Omental fat pad (tissue), 4 donors: Measurements from ENCODE around the gene TCAIM. TPM values are rescaled to one million over a fixed set of nuclear protein-coding genes. Genes with fewer than 3 reads are reported as not detected.

Experiments used
- ATAC-seq: fragments of 150-250 bp; one replicate; pipeline ENCODE4 v1.9.1; 2016; ENCODE audit warnings: mild to moderate bottlenecking, moderate library complexity; ENCODE audit not compliant: low FRiP score
- DNase-seq: peaks from one replicate; pipeline ENCODE4 v3.0.0-alpha.2; 2019; ENCODE audit warnings: low spot score
- total RNA-seq, 4 donors: library from RNA; depleted of rRNA; stranded (reverse); fragments of >200 nt; gene quantifications; one replicate each; pipeline ENCODE4 v1.1.0, GENCODE V29; 2016
- TF ChIP-seq, protein P1 (sequence below), 3 donors: fragments of 450-650 bp; IDR thresholded peaks; one replicate each; pipeline ENCODE4 v1.5.1; 2016 to 2017; ENCODE audit warnings: antibody characterized with exemption in 3 of 3, mild to moderate bottlenecking in 3 of 3, moderate library complexity in 2 of 3

TCAIM gene
- total RNA-seq, 4 donors from 2014 or later: 16.2 to 28.7 (median 22.1) TPM

DNA sequence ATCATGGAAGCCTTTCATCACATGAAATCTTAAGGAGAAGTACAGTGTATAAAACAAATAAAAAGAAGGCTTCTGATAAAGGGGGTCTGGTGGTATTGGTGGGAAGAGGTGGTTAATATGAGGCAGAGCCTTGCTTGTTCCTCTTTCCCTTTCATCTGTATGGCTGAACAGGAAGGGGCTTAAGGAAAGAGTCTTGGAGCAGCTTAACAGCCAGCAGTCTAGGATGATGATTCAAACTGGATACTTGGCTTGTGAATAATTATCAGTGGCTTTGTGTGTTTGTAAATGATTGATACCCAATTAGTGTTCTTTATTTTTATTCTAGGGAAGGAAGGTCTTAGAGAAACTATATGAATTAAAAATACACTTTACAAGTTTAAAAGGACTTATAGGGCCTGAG lies 29.1 kb upstream of the TCAIM start:
- DNase-seq (no peak), ATAC-seq (no peak)
- TF ChIP-seq, protein P1, sequence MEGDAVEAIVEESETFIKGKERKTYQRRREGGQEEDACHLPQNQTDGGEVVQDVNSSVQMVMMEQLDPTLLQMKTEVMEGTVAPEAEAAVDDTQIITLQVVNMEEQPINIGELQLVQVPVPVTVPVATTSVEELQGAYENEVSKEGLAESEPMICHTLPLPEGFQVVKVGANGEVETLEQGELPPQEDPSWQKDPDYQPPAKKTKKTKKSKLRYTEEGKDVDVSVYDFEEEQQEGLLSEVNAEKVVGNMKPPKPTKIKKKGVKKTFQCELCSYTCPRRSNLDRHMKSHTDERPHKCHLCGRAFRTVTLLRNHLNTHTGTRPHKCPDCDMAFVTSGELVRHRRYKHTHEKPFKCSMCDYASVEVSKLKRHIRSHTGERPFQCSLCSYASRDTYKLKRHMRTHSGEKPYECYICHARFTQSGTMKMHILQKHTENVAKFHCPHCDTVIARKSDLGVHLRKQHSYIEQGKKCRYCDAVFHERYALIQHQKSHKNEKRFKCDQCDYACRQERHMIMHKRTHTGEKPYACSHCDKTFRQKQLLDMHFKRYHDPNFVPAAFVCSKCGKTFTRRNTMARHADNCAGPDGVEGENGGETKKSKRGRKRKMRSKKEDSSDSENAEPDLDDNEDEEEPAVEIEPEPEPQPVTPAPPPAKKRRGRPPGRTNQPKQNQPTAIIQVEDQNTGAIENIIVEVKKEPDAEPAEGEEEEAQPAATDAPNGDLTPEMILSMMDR (IDR thresholded peaks at IDR 0.05): no peak

DNA sequence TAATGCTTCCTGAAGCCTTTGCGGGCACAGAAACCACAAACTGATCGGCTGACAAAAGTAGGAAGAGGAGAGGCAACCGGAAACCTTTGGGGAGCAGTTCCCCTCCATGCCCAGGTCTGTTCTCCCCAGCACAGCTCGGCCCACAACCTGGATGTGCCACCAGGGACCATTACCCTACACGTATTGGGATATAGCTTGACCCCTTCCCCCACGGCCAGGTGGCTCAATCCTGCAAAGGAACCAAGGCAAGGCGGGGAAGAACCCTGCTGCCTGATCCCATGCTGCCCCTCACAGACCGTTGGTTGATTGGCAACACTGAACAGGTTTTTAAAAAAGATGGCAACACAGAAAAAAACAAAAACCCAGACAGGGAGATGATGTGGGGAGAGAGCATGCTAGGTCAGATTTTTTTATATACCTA lies 19.7 kb upstream of the TCAIM start:
- TF ChIP-seq, protein P1 (IDR thresholded peaks at IDR 0.05): no peak
- DNase-seq: no peak
- ATAC-seq: no peak

DNA sequence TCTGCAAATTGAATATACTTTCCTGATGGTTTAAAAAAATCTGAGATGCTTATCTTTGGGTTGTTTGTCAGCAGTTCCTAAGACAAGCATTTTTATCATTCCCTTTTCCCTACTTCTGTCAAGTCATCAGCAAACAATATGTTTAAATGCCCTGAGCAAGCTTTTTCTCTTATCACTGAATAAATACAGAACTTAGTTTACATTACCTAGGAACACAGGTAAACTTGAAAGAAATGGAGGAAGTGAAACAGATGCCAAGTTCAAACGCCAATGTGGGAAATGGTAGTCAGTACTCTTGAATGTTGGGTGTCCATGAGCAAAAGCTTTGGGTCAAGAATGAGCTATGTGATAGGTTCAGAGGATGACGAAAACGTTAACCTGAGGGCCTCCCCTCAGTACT lies 17.2 kb upstream of the TCAIM start:
- ATAC-seq: no peak
- DNase-seq: no peak
- TF ChIP-seq, protein P1 (IDR thresholded peaks at IDR 0.05): no peak

DNA sequence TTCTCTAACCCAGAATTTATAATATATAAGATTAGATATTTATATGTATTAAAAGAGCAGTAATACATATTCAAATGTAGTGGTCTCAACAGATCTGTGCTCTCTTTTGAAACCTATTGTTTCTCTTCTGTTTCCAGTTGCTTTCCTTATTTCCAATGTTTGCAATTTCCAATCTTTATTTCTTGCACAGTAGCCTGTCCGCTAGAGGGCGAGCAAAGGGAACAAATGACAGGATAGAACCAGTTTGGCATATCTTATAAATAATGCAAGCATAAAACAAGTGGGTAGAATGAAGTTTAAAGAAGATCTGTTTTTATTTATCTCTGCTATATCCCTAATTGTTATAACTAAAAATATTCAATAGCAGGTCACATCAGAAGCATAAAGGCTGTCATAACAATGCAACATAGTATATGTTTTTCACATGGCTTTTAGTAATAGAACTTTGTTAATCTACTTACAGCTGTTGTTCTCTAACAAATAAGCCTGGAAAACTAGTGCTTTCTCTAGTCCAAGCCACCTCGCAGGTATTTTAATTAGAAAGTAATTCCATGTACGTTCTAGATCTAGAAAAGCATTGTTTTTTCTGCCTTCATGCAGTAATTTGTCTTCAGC lies 15.1 kb upstream of the TCAIM start:
- TF ChIP-seq, protein P1 (IDR thresholded peaks at IDR 0.05): peak in 1 of 3 donors; percentile 6
- ATAC-seq: no peak
- DNase-seq: peak; percentile 79

DNA sequence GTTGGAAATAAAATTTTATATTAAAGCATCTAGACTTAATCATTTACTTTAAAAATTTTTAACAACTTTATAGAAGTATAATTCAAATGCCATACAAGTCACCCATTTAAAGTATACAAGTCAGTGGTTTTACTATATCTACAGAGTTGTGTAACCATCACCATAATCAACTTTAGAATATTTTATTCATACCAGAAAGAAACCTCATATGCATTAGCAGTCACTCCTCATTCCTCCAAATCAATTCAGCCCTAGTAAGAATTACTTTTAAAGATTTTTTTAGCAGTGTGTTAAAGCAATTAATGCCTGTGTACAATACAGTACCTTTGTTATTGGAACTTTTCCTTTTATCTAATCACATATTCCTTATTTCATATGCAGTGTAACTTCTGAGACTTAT lies 14.0 kb upstream of the TCAIM start:
- DNase-seq: no peak
- no peak for ATAC-seq
- TF ChIP-seq, protein P1 (IDR thresholded peaks at IDR 0.05): no peak

DNA sequence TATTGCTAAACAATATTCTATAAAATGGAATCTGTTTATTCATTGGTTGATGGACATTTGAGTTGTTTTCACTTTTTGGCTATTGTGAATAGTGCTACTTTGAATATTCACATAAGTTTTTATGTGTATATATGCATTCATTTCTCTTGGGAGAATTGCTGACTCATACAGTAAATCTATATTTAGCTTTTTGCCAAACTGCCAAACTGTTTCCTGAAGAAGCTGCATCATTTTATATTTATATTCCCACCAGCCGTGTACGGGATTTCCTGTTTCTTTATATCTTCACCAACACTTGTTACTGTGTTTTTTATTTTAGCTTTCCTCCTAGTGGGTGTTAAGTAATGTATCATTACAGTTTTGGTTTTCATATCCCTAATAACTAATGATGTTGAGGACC lies 12.5 kb upstream of the TCAIM start:
- no peak for ATAC-seq
- TF ChIP-seq, protein P1 (IDR thresholded peaks at IDR 0.05): no peak

DNA sequence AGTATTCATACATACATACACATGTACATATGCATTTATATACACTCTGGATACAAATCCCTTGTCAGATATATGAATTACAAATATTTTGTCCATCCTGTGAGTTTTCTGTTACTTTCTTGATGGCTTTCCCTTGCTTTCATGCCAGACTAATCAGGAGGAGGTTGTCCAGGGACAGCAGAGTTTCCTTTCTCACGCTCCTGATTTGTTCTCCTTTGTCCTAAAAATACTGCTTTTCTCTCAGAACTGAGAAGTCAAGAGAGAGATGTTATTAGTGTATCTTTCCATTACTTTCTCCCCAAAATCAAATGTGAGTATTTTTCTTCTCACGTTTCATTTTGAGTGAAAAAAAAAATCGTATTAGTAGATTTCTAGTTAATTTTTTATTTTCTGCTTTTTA lies 12.1 kb upstream of the TCAIM start:
- ATAC-seq (no peak), DNase-seq (no peak)
- TF ChIP-seq, protein P1 (IDR thresholded peaks at IDR 0.05): no peak

More for the DNA sequence above, 12.5 kb upstream of the TCAIM start:
- DNase-seq: no peak
